Neural progenitor cell (in vitro differentiated cells): Measurements from ENCODE around the gene CYTH3. TPM values are rescaled to one million over a fixed set of nuclear protein-coding genes. Genes with fewer than 3 reads are reported as not detected.

Source experiments
- DNase-seq: peaks from one replicate; pipeline ENCODE4 v3.0.0-alpha.2; 2016; ENCODE audit warnings: low spot score
- H2AFZ ChIP-seq: fragments of 200-600 bp; sonication (generic); replicated peaks from 2 replicates; pipeline ENCODE4 v1.6.1; 2016; ENCODE audit warnings: antibody characterized with exemption
- H3F3A ChIP-seq: fragments of 200-600 bp; sonication (generic); 2 replicates; pipeline ENCODE4 v1.6.1; 2016; ENCODE audit warnings: antibody characterized with exemption, low read depth
- H3K27ac ChIP-seq: fragments of 200-600 bp; sonication (generic); 2 replicates; pipeline ENCODE4 v1.5.1; 2016; ENCODE audit warnings: mild to moderate bottlenecking
- H3K27me3 ChIP-seq: fragments of 200-600 bp; sonication (generic); 2 replicates; pipeline ENCODE4 v1.6.1; 2016; ENCODE audit warnings: mild to moderate bottlenecking, moderate library complexity
- H3K36me3 ChIP-seq: fragments of 200-600 bp; sonication (generic); 2 replicates; pipeline ENCODE4 v1.5.1; 2016
- H3K4me1 ChIP-seq: fragments of 200-600 bp; sonication (generic); 2 replicates; pipeline ENCODE4 v1.6.1; 2016; ENCODE audit warnings: mixed run types
- H3K4me2 ChIP-seq: fragments of 200-600 bp; sonication (generic); 2 replicates; pipeline ENCODE4 v1.6.1; 2016
- H3K4me3 ChIP-seq: fragments of 200-600 bp; sonication (generic); 2 replicates; pipeline ENCODE4 v1.5.1; 2016
- H3K79me2 ChIP-seq: fragments of 200-600 bp; sonication (generic); 2 replicates; pipeline ENCODE4 v1.6.1; 2016; ENCODE audit warnings: low read depth
- H3K9ac ChIP-seq: fragments of 200-600 bp; sonication (generic); 2 replicates; pipeline ENCODE4 v1.6.1; 2016
- H3K9me3 ChIP-seq: fragments of 200-600 bp; sonication (generic); 2 replicates; pipeline ENCODE4 v1.5.1; 2016; ENCODE audit warnings: low read depth
- H4K20me1 ChIP-seq: fragments of 200-600 bp; sonication (generic); 2 replicates; pipeline ENCODE4 v1.6.1; 2016; ENCODE audit warnings: low read depth
- H3K27ac Mint-ChIP-seq: 3 replicates; pipeline ENCODE4 v1.8.0; 2021; ENCODE audit warnings: mixed read lengths
- H3K27me3 Mint-ChIP-seq: 2 replicates; pipeline ENCODE4 v1.8.0; 2022; ENCODE audit warnings: low read depth, mild to moderate bottlenecking, inconsistent platforms, moderate library complexity, mixed read lengths; ENCODE audit not compliant: insufficient read depth
- H3K36me3 Mint-ChIP-seq: 3 replicates; pipeline ENCODE4 v1.8.0; 2021; ENCODE audit warnings: mixed read lengths
- H3K4me1 Mint-ChIP-seq: 3 replicates; pipeline ENCODE4 v1.8.0; 2021; ENCODE audit warnings: mixed read lengths
- H3K4me3 Mint-ChIP-seq: 3 replicates; pipeline ENCODE4 v1.8.0; 2021; ENCODE audit warnings: mild to moderate bottlenecking, moderate library complexity, mixed read lengths
- H3K9me3 Mint-ChIP-seq: 3 replicates; pipeline ENCODE4 v1.8.0; 2020; ENCODE audit warnings: mixed read lengths
- EZH2 ChIP-seq: fragments of 200-600 bp; sonication (generic); IDR thresholded peaks from 2 replicates; pipeline ENCODE4 v1.6.1; 2017; ENCODE audit warnings: antibody characterized with exemption, mild to moderate bottlenecking, moderate library complexity
- EZH2phosphoT487 ChIP-seq: fragments of 200-600 bp; sonication (generic); IDR thresholded peaks from 2 replicates; pipeline ENCODE4 v1.6.1; 2017; ENCODE audit warnings: antibody characterized with exemption
- total RNA-seq: library from RNA; depleted of rRNA; stranded (reverse); fragments of >200 nt; gene quantifications from 2 replicates; pipeline ENCODE4 v1.2.3, GENCODE V29; 2015; ENCODE audit warnings: low replicate concordance
- TF ChIP-seq, protein P1 (sequence below): fragments of 200-600 bp; sonication (generic); IDR thresholded peaks from 2 replicates; pipeline ENCODE4 v1.5.1; 2017; ENCODE audit warnings: antibody characterized with exemption, mild to moderate bottlenecking

CYTH3 gene, protein sequence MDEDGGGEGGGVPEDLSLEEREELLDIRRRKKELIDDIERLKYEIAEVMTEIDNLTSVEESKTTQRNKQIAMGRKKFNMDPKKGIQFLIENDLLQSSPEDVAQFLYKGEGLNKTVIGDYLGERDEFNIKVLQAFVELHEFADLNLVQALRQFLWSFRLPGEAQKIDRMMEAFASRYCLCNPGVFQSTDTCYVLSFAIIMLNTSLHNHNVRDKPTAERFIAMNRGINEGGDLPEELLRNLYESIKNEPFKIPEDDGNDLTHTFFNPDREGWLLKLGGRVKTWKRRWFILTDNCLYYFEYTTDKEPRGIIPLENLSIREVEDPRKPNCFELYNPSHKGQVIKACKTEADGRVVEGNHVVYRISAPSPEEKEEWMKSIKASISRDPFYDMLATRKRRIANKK
- total RNA-seq: 10.9 and 16.5 TPM in 2 replicates

DNA sequence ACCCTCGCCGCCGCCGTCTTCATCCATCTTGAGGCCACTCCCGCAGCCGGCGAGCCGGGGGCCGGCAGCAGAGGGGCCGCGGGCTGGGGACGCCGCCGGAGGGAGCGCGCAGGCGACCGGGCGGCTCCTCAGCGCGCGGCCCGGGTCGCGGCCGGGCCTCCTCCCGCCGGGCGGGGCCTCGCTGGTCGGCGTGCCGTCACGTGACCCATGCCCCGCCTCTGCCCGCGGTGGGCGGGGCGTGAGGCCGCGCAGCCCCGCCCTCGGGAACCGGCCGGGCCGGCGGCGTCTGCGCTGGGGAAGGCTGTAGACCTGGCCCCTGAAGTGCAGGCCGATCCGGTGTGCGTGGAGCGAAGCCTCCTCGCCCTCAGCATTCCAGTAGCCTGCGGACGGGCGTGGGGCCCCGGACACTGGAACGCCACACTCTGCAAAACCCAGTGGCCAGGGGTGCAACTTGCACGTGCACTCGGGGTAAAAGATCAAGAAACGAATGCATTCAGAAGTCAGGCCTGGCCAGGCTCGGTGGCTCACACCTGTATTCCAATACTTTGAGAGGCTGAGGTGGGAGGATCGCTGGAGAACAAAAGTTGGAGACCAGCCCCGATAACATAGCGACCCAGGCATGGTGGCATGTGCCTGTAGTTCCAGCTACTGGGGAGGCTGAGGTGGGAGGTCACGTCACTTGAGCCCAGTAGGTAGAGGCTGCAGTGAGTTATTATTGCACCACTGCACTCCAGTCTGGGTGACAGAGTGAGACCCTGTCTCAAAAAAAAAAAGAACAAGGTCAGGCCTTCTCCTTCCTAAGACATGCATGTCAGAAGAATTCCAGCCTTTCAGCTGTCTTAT is at the start of gene CYTH3:
Gene CYTH3, minus strand, starts transcription at position 144 of the 843 bp plus-strand sequence. Its CDS starts 117 bp downstream, at position 27.
- Histone ChIP-seq H2AFZ (peak within 1 kb of the TSS; percentile 99), H3K36me3 (no peaks in the 10 kb centered on the region), H3K79me2 (peaks cover 37% of the 10 kb centered on the region), H3K4me3 (peak within 1 kb of the TSS; percentile 97), H3K9ac (peak within 1 kb of the TSS; percentile 69), H3K9me3 (no peaks in the 10 kb centered on the region), H3K4me2 (peak within 1 kb of the TSS; percentile 97), H4K20me1 (peaks cover 29% of the 10 kb centered on the region), H3K4me1 (peaks cover 10% of the 10 kb centered on the region), H3K27ac (no peak within 1 kb of the TSS), H3K27me3 (peaks cover 27% of the 10 kb centered on the region), H3F3A (peaks cover 8% of the 10 kb centered on the region)
- Mint-ChIP-seq H3K36me3 (no peaks in the 10 kb centered on the region), H3K27me3 (peaks cover 4% of the 10 kb centered on the region), H3K4me3 (peak within 1 kb of the TSS; percentile 97), H3K4me1 (peaks cover 26% of the 10 kb centered on the region), H3K27ac (peak within 1 kb of the TSS; percentile 27), H3K9me3 (no peaks in the 10 kb centered on the region)
- TF ChIP-seq EZH2phosphoT487 (no peak), EZH2 (no peak)
- TF ChIP-seq, protein P1, sequence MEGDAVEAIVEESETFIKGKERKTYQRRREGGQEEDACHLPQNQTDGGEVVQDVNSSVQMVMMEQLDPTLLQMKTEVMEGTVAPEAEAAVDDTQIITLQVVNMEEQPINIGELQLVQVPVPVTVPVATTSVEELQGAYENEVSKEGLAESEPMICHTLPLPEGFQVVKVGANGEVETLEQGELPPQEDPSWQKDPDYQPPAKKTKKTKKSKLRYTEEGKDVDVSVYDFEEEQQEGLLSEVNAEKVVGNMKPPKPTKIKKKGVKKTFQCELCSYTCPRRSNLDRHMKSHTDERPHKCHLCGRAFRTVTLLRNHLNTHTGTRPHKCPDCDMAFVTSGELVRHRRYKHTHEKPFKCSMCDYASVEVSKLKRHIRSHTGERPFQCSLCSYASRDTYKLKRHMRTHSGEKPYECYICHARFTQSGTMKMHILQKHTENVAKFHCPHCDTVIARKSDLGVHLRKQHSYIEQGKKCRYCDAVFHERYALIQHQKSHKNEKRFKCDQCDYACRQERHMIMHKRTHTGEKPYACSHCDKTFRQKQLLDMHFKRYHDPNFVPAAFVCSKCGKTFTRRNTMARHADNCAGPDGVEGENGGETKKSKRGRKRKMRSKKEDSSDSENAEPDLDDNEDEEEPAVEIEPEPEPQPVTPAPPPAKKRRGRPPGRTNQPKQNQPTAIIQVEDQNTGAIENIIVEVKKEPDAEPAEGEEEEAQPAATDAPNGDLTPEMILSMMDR: no peak
- peak; percentile 95 for DNase-seq

DNA sequence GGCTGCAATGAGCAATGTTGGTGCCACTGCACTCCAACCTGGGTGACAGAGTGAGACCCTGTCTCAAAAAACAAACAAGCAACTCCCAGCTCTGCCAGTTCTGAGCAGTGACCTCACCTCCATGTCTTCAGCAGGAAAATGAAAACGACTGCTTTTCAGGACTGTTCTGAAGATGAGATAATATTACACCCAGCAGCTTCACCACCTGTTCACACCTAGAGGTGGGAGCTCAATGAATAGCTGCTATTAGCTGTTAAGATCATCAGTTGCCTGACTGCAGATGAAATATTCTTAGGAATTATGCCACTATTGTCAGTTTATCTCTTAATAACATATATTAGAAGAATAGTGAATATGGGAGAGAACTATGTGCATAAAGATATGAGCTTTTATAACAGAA is 48.4 kb upstream of the CYTH3 start:
- Histone ChIP-seq H3K36me3 (no peaks in the 10 kb centered on the region), H3K79me2 (no peaks in the 10 kb centered on the region), H3F3A (no peaks in the 10 kb centered on the region), H3K4me2 (no peak overlapping the region), H4K20me1 (no peaks in the 10 kb centered on the region), H3K9ac (no peak overlapping the region), H3K27me3 (no peaks in the 10 kb centered on the region), H3K4me3 (no peak overlapping the region), H3K9me3 (no peaks in the 10 kb centered on the region), H3K4me1 (no peaks in the 10 kb centered on the region), H3K27ac (no peak overlapping the region), H2AFZ (no peak overlapping the region)
- H3K9me3 Mint-ChIP-seq: no peaks in the 10 kb centered on the region
- DNase-seq: no peak
- no peak overlapping the region for H3K4me3 Mint-ChIP-seq
- peaks cover 10% of the 10 kb centered on the region for H3K4me1 Mint-ChIP-seq
- TF ChIP-seq, protein P1: no peak
- TF ChIP-seq EZH2phosphoT487: no peak
- TF ChIP-seq EZH2: no peak
- no peak overlapping the region for H3K27ac Mint-ChIP-seq
- no peaks in the 10 kb centered on the region for H3K36me3 Mint-ChIP-seq
- H3K27me3 Mint-ChIP-seq: peaks cover 5% of the 10 kb centered on the region

- Mint-ChIP-seq H3K4me1 (peaks cover 10% of the 10 kb centered on the region), H3K36me3 (no peaks in the 10 kb centered on the region), H3K9me3 (no peaks in the 10 kb centered on the region), H3K4me3 (no peak overlapping the region), H3K27me3 (peaks cover 6% of the 10 kb centered on the region), H3K27ac (no peak overlapping the region)
- H3K27me3 ChIP-seq: no peaks in the 10 kb centered on the region
- H3K27ac ChIP-seq: no peak overlapping the region
- no peaks in the 10 kb centered on the region for H3F3A ChIP-seq
- no peaks in the 10 kb centered on the region for H3K79me2 ChIP-seq
- H4K20me1 ChIP-seq: no peaks in the 10 kb centered on the region
- no peaks in the 10 kb centered on the region for H3K4me1 ChIP-seq
- no peak overlapping the region for H3K4me3 ChIP-seq
- no peaks in the 10 kb centered on the region for H3K36me3 ChIP-seq
- no peak overlapping the region for H2AFZ ChIP-seq
- no peak overlapping the region for H3K4me2 ChIP-seq
- no peaks in the 10 kb centered on the region for H3K9me3 ChIP-seq
- TF ChIP-seq EZH2phosphoT487 (no peak), EZH2 (no peak)
- TF ChIP-seq, protein P1: no peak
- no peak for DNase-seq
- no peak overlapping the region for H3K9ac ChIP-seq
Observed at GRCh38 chr7:6317797-6318438, 45.5 kb upstream of the CYTH3 start.
